GM21786 (cell line): ENCODE measurements around the gene CTTNBP2.

Experiments
- ATAC-seq: cut with Tn5 transposase; IDR thresholded peaks from one replicate; pipeline ENCODE4 v1.9.1; 2021; ENCODE audit not compliant: unreplicated experiment

The CTTNBP2 gene

DNA sequence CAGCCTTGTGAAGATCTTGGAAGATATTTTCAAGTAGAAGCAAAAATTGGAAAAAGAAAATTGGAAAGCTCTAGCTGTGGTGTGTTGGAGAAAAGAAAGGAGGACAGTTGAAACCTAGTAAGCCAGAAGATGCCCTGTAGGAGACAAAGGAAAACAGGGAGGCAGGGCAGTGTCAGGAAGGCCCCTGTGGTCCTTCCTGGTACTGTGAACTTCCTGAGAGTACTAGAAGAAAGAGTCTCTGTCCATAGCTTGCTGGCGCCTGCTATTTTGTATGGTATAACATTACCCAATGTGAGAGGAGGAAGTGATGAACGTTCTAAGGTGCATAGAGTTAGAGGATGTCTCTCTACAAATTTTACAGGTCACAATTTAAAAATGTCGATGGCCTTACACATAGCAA, 183.1 kb downstream of the CTTNBP2 start:
- ATAC-seq = no peak

DNA sequence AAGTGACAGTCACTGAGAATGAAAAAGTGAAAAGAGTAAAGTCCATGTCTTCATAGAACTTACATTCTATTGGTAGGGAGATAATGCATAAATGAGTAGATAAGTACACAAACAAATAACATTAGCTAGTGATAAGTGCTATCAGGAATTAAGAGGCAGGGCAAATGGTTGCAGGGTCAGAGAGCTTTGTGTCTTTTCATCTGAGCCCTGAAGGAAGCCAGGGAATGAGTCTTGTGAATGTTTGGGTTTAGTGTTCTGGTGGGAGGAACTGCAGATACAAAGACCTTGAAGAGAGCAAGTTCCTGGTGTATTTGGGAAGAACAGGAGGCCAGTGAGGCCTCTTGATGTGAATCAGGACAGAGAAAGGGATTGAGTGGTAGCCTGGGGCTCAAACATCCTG, 183.8 kb downstream of the CTTNBP2 start:
- no peak for ATAC-seq

DNA sequence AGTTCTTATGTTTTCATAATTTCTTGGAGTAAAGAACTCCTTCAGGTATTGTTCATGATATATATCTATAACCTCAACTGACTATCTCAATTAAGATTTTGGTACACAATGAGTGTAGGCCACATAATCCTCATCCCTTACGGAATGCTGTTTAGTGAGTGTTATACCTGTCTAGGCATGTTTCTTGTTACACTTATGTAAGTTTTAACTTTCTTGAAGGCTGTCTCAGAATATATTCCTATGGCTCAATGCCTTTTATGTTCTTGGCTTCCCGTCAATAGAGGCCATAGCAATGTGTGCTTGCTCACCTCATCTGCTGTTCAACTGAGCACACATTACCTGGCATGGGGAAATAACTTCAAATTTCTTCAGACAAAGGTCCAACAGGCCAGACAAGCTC, 185.1 kb downstream of the CTTNBP2 start:
- no peak for ATAC-seq

DNA sequence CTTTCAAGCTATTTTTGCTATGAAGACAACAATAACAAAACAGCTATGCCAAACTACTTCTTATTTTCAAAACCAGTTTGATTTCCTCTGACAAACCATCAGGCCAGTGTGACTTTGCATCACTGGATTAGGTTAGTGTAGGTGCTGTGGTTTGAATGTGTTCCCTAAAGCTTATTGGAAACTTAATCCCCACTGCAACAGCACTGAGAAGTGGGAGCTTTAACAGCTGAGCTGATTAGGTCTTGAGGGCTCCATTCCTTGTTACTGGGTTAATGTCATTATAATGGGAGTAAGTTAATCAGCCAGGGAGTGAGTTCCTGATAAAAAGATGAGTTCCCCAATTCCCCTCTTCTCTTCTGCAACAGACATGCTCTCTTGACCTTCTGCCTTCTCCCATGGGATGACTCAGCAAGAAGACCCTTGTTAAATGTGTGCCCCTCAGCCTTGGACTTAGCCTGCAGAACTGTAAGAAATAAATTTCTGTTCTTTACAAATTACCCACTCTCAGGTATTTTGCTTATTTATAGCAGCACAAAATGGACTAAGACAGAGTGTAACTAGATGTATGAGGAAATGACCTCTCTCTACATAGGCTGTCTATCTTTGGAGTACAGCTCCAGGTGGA, 186.8 kb downstream of the CTTNBP2 start:
- ATAC-seq = no peak

DNA sequence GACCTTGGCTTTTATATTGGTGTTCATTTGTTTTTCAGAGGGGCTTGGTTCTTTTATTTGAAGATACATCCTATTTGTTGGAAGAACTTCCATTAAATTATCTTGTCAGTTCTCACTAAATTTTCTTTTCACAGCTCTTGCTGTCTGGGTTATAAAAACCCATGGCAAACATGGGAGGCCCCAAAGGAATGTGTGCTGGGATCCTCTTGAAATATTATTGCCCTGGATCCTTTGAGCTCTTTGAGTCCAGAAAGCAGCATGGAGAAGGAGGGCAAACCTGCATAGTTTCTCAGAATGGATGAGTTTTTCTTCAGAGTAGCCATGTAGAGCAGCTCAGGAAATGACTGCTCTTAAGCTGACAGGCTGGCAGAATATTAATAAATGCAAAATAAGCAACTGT, 187.4 kb downstream of the CTTNBP2 start:
- ATAC-seq = no peak

DNA sequence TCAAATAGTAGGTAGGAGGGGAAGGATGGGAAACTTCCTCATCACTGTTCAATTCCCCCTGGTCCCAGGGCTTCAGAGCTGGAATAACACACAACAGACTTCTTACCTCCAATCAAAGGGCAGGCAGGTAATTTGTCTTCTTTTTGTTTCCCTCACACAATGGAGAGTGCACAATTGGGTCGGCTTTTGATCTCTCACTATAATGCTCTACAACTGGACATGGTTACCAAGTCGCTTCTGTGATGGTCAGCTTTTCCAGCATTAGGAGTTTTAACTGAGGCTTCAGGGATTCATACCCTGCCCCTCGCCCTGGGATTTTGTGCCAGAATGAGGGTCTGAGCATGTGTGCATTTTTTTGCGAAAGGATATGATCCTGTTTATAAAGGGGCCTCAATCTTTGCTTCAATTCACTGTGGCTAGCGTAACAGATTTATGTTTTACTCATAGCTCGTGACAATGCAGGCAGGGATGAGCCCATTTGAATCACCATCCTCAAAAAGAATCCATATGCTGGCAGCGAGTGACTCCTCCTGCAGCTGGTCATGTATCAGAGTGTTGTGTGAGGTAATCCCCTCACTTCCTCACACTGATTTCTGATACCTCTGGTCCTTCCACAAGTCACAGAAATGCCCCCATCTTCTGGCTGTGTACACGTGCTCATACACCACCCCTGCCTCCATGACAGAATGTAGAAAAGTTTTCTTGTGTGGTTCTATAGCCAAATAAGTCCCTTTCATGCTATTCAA, 189.6 kb downstream of the CTTNBP2 start:
- ATAC-seq = no peak

DNA sequence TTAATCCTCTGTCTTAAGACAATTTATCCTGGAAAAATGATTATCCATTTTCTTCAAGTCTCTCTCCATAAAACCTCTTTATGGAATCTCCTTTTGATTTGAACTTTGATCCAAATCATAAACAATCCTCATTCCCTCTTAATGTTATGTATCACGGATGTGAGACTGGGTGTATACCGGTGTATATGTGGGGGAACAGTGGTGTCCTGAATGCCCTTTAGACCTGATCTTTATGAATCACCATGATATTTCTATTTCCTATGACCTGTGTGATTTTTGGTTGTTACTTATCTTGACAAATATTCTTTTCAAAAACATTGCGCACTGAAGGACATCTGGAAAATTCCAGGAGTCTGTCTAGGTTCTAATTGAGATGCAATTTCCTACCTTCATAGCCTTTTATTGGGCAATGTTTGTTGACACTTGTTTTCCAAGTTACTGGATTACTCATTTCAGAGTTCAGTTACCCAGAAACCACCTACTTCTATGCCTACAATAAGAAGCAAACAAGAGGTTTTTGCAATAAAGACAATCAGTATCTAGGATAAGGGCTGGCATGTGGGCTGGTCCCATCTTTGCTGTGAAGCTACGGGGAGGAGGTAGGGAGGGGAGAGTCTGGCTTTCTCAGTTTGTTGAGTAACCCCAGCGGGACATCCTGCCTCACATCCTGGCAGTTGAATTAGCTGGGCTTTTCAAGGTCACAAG, 190.4 kb downstream of the CTTNBP2 start:
- ATAC-seq = no peak

DNA sequence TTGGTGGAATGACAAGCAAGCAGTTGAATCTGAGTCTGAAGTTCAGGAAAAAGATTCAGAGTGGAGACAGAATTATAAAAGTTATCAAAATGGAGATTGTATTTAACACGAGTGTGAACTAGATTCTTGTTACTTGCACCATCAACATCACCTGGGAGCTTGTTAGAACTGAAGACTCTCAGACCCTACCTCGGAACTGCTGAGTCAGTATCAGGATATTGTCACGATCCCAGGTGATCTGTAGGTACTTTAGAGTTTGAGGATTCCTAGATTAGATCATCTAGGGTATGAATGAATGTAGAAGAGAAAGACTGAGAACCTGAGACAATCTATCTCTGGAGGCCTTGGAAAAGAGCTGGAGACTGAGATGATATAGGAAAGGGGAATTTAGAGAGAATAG, 194.1 kb downstream of the CTTNBP2 start:
- no peak for ATAC-seq

DNA sequence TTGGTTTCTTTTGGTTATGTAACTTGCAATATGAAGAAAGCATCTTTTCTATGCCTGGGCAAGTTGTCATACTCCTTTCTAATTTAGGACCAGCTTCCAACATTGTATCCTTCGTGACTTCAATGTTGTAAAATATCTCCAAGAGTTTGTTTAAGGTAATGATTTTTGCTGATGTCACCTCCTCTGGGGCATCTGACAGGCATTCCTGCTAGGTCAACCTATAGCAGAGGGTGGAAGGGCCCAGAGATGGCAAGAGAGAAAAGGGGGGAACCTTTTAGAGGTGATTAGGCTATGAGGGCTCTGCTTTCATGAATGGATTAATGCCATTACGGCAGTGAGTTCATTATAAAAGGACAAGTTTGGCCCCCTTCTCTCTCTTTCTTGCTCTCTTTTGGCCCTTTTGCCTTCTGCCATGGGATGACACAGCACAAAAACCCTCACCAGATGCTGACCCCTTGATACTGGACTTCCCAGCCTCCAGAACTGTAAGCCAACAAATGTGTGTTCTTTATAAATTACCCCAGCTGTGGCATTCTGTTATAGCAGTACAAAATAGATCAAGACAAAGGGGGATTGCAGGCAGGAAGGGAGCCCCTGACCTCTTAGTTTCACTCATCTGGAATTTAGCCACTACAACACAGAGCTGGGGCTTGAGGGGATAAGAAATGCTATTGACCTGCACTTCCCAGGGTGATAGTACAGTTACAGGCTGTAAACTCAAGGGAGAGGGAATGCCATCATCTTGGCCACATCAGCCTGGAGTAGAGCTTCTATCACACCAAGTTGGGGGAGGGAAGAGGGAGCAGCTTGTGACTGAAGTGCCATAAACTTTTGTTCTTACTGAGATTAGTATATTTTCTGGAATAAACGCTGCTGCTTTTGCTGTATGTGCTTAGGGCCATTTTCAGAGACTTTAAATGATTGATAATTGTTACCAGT, 197.5 kb downstream of the CTTNBP2 start:
- ATAC-seq = no peak

DNA sequence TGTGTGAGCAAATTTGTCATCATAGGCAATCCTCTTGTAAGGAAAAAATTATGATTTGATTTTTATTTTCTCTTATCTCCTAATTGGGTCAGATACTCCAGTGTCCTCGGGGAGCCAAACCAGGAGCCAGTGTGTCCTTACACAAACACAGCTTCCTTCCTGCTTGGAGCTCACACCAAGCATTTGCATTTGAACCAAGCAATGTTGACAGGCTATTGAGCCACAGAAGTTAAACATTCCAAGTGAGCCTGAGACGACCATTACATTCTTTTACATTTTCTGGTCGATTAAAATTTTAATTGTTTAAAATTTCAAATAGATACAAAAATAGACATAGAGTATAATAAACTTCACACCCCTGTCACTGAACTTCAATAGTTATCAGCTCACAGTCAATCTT, 198.6 kb downstream of the CTTNBP2 start:
- no peak for ATAC-seq

DNA sequence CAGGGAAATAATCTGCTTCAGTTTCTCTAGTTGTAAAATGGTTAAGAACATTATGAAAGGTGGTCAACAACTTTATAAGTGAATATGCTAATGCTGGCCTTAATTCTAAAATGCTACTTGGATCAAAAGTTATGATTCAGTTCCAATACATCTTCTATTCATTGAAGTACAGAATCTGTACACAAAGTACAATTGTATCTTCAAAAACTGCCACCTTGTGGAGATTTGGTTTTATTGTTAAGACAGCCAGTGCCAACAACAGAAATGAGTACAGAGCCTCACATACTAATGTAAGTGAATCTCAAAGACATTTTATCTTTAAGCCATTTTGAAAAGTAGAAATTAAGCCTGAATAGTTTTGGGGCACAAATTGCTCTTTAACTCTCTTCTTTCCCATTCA, 199.4 kb downstream of the CTTNBP2 start:
- ATAC-seq = no peak

DNA sequence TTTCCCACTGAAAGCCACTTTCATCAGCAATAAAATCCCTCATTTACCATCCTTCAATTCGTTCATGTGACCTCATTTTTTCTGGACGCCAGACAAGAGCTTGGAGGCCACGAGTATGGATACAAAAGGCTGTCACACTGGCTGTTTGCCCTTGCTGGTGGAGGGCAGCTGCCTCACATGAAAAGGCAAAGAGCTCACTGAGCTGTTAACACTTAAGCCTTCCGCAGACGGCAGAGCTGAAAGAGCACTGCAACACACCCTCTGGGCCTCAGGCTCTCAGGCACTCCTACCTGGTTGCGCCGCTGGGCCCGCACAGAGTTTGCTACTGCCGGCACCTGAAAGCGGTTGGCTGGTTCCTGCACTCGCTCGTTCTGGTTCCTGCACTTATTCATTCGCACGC, 199.9 kb downstream of the CTTNBP2 start:
- no peak for ATAC-seq

DNA sequence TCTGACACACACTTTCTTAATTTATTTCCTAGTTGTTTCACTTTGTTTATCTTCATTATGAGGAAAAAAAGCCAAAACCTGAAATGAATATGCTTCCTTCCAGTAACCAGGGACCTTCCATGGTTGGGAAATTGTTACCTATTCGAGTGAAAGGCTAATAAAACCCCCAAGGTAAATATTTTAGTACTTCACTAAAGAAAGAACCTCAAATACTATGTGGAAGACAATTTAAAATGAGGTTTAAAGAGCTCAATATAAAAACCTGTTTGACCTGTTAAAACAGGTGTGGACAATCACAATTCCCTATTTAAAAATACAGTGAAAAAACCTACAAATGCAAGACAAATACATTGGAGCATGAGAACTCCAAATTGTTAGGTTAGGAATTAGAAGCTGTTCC, 200.8 kb downstream of the CTTNBP2 start:
- ATAC-seq = no peak

DNA sequence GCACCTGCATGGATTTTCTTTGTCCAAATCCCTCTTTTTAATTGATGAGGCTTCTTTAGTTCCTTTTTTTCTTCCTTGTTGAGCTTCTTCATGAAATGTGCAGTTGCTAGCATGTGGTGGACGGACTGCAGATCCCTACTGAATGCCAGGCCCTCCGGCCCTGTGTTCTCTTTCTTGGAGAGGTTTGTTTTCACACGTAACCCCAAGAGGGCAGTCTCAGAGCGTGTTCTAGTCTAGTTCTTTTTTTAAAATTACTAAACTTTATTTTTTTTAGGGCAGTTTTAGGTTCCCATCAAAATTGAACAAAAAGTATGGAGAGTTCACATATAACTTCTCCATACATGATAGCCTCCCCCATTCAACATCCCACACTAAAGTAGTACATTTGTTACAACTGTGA, 203.4 kb downstream of the CTTNBP2 start:
- ATAC-seq = no peak

DNA sequence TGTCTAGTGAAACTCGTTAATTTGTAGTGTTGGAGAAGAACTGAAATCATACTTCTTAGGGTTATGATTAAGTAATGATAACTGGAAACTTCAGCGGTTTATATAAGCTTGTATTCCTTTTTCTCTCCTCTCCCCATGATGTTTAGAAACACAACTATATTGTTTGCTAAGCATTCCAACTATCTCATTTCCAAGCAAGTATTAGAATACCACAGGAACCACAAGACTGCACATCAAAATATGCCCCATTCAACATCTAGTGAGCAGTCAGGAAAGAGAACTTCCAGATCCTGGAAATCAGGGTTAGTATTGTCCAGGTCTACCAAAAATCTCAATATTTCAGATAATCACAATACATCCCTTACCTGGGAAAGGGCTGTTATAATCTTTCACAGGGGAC, 205.8 kb downstream of the CTTNBP2 start:
- no peak for ATAC-seq

DNA sequence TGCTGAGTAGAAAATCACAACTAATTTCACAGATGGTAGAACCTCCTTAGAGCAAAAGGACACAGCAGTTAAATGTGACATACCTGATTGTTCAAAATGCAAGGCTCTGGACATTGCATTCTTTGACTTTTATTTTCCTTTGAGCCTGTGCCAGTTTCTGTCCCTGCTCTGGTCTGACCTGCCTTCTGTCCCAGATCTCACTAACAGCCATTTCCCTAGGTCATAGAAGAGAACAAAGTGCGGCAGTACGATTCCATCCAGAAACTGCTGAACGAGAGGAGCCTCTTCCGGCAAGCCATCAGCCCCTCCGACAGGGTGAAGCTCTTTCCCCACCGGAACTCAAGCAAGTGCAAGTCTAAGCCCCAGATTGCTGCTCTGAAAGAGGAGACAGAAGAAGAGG, 206.6 kb downstream of the CTTNBP2 start:
- no peak for ATAC-seq

DNA sequence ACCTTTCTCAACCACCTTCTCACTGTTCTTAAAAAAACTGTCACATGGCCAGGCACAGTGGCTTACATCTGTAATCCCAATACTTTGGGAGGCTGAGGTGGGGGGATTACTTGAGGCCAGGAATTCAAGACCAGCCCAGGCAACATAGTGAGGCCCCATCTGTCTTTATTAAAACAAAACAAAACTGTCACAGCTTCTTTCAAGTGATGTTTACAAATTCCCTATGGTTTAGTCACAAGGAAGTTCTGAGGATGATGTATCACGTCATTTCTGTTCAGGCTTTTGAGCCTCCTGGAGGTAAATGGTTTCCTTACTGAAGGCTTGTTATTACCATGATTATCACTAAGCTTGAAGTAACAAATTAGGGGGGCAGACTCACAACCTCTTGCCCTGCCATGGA, 207.2 kb downstream of the CTTNBP2 start:
- ATAC-seq = no peak

DNA sequence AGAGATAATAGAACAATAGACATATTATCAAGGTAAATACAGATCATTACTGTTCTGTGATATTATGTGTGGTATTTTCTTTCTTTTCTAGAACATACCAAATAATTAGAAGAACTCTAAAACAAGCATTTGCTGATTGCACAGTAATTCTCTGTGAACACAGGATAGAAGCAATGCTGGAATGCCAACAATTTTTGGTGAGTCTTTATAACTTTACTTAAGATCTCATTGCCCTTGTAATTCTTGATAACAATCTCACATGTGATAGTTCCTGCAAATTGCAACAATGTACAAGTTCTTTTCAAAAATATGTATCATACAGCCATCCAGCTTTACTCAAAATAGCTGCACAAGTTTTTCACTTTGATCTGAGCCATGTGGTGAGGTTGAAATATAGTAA, 207.9 kb downstream of the CTTNBP2 start:
- no peak for ATAC-seq

DNA sequence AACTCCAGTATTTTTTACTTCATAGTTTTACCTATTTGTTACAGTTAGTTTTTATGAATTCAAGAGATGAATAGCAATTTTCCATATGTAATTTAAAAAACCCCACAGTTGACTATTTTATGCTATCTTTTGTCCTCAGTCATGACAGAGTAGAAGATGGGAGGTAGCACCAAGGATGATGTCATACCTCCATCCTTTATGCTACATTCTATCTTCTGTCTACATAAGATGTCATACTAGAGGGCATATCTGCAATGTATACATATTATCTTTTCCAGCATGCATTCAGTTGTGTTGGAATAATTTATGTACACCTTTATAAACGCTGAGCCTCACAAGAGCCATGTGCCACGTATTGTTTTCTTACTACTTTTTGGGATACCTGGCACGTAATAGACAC, 209.2 kb downstream of the CTTNBP2 start:
- no peak for ATAC-seq

DNA sequence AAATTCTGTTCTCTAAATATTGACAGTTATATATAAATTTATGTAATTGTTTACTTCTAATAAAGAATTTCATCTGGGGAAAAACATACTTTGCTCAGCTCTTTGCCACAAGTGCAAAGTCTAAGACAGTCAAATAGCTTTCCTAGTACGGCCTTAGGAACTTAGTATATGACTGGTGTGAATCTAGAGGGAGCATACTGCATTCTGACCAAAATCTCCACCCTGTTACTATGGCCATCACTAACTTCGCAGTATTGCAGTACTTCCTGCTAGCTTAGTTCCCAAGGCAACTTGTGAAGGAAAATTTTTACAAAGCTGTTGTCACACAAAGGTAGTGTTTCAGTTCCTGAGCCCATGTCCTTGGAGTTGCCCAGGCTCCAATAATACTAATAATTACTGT, 211.9 kb downstream of the CTTNBP2 start:
- ATAC-seq = no peak
